IMR-90 (cell line): Measurements from ENCODE around the gene SPAG5. TPM values are rescaled to one million over a fixed set of nuclear protein-coding genes. Genes with fewer than 3 reads are reported as not detected.

Source experiments
- ATAC-seq: fragments of 200-7000 bp; cut with Tn5 transposase; 2 replicates; pipeline ENCODE4 v1.9.1; 2020; ENCODE audit warnings: low read depth, mild to moderate bottlenecking, moderate library complexity
- BruUV-seq: library from RNA; stranded (reverse); fragments of 400-500 nt; replicated peaks from 2 replicates; lab custom pipeline; 2021; lab: Mats Ljungman, UMichigan
- CTCF ChIA-PET: fragments of 300-600 bp; formaldehyde crosslinking; extraction: SDS; loops from one replicate; lab custom pipeline; 2021; ENCODE audit warnings: antibody characterized with exemption; lab: Yijun Ruan, JAX
- POLR2A ChIA-PET: fragments of 300-600 bp; sonication (Branson Sonifier 250); formaldehyde crosslinking; loops from one replicate; lab custom pipeline; 2022; ENCODE audit warnings: antibody characterized with exemption; ENCODE audit not compliant: unreplicated experiment; lab: Charles Lee
- DNase-seq: peaks from one replicate; pipeline ENCODE4 v3.0.0; 2013
- H2AFZ ChIP-seq: replicated peaks from 2 replicates; pipeline ENCODE3; 2013; ENCODE audit warnings: low read length, mild to moderate bottlenecking; ENCODE audit not compliant: poor library complexity
- H2AK5ac ChIP-seq: 2 replicates; pipeline ENCODE4 v1.6.1; 2013; ENCODE audit warnings: low read depth, low read length, inconsistent platforms
- H2AK9ac ChIP-seq: replicated peaks from 2 replicates; pipeline ENCODE3; 2013; ENCODE audit warnings: mild to moderate bottlenecking, low read depth, low read length, moderate library complexity; ENCODE audit not compliant: poor library complexity
- H2BK120ac ChIP-seq: 2 replicates; pipeline ENCODE4 v1.6.1; 2013; ENCODE audit warnings: low read depth, low read length, inconsistent platforms
- H2BK15ac ChIP-seq: 3 replicates; pipeline ENCODE4 v1.6.1; 2013; ENCODE audit warnings: low read depth, low read length, inconsistent platforms
- H2BK20ac ChIP-seq: 2 replicates; pipeline ENCODE4 v1.6.1; 2013; ENCODE audit warnings: low read depth, mild to moderate bottlenecking, inconsistent platforms, low read length, moderate library complexity
- H2BK5ac ChIP-seq: 2 replicates; pipeline ENCODE4 v1.6.1; 2013; ENCODE audit warnings: mild to moderate bottlenecking, low read depth, low read length, inconsistent platforms; ENCODE audit not compliant: poor library complexity, severe bottlenecking
- H3K14ac ChIP-seq: replicated peaks from 2 replicates; pipeline ENCODE4 v1.6.1; 2013; ENCODE audit warnings: low read depth, low read length, inconsistent platforms
- H3K18ac ChIP-seq: 2 replicates; pipeline ENCODE4 v1.6.1; 2013; ENCODE audit warnings: low read depth, low read length, control low read depth
- H3K23ac ChIP-seq: 2 replicates; pipeline ENCODE4 v1.6.1; 2013; ENCODE audit warnings: low read depth, low read length, inconsistent platforms
- H3K27ac ChIP-seq: 2 replicates; pipeline ENCODE4 v1.5.1; 2013; ENCODE audit warnings: mild to moderate bottlenecking, control low read depth, low read length; ENCODE audit not compliant: insufficient read depth
- H3K27me3 ChIP-seq: 2 replicates; pipeline ENCODE4 v1.6.1; 2013; ENCODE audit warnings: low read length; ENCODE audit not compliant: control insufficient read depth, insufficient read depth
- H3K36me3 ChIP-seq: 2 replicates; pipeline ENCODE4 v1.6.1; 2013; ENCODE audit warnings: low read length, mixed read lengths; ENCODE audit not compliant: control insufficient read depth, insufficient read depth
- H3K4ac ChIP-seq: 2 replicates; pipeline ENCODE4 v1.6.1; 2013; ENCODE audit warnings: low read depth, low read length, inconsistent platforms
- H3K4me1 ChIP-seq: 2 replicates; pipeline ENCODE4 v1.6.1; 2013; ENCODE audit warnings: low read length, mixed read lengths; ENCODE audit not compliant: control insufficient read depth, insufficient read depth
- H3K4me2 ChIP-seq: 2 replicates; pipeline ENCODE4 v1.6.1; 2013; ENCODE audit warnings: low read depth, mild to moderate bottlenecking, control low read depth, low read length, moderate library complexity
- H3K4me3 ChIP-seq: 2 replicates; pipeline ENCODE4 v1.5.1; 2013; ENCODE audit warnings: low read depth, mild to moderate bottlenecking, control low read depth, low read length, moderate library complexity; ENCODE audit not compliant: insufficient read depth
- H3K56ac ChIP-seq: 2 replicates; pipeline ENCODE4 v1.6.1; 2013; ENCODE audit warnings: low read length, inconsistent platforms; ENCODE audit not compliant: insufficient read depth; ENCODE audit errors: extremely low read depth
- H3K79me1 ChIP-seq, 2 experiments: 2 replicates each; pipeline ENCODE4 v1.6.1; 2013; ENCODE audit warnings: low read length in 2 of 2, inconsistent platforms in 1 of 2, low read depth in 1 of 2
- H3K9ac ChIP-seq: 2 replicates; pipeline ENCODE4 v1.6.1; 2013; ENCODE audit warnings: low read depth, low read length, control low read depth
- H3K9me1 ChIP-seq: 2 replicates; pipeline ENCODE4 v1.6.1; 2013; ENCODE audit warnings: low read length, inconsistent platforms; ENCODE audit not compliant: insufficient read depth
- H3K9me3 ChIP-seq: 2 replicates; pipeline ENCODE4 v1.6.1; 2013; ENCODE audit warnings: low read length; ENCODE audit not compliant: control insufficient read depth, insufficient read depth
- H4K20me1 ChIP-seq: 2 replicates; pipeline ENCODE4 v1.6.1; 2013; ENCODE audit warnings: low read length, inconsistent platforms; ENCODE audit not compliant: insufficient read depth
- H4K5ac ChIP-seq: 2 replicates; pipeline ENCODE4 v1.6.1; 2013; ENCODE audit warnings: mild to moderate bottlenecking, low read depth, low read length, control low read depth
- H4K8ac ChIP-seq, 2 experiments: 2 replicates each; pipeline ENCODE4 v1.6.1; 2013; ENCODE audit warnings: low read depth in 2 of 2, low read length in 2 of 2, control low read depth in 1 of 2, inconsistent platforms in 1 of 2
- H4K91ac ChIP-seq: 2 replicates; pipeline ENCODE4 v1.6.1; 2013; ENCODE audit warnings: low read depth, low read length, inconsistent platforms; ENCODE audit not compliant: insufficient read depth
- CHD1 ChIP-seq: IDR thresholded peaks from 2 replicates; pipeline ENCODE4 v1.6.1; 2012; ENCODE audit warnings: low read depth, low read length, improper control_type of control experiment
- RAD21 ChIP-seq: IDR thresholded peaks from 2 replicates; pipeline ENCODE4 v1.6.1; 2012; ENCODE audit warnings: low read length, improper control_type of control experiment
- RCOR1 ChIP-seq: IDR thresholded peaks from 2 replicates; pipeline ENCODE4 v1.6.1; 2012; ENCODE audit warnings: mild to moderate bottlenecking, low read length, improper control_type of control experiment; ENCODE audit not compliant: insufficient replicate concordance
- WGBS, 2 experiments: methylation state at CpG; one replicate each; pipeline versions ENCODE4 v1.1.5 to v1.1.7; 2013; ENCODE audit warnings: missing lambda C conversion rate in 2 of 2; ENCODE audit not compliant: insufficient read length in 1 of 2; ENCODE audit errors: extremely low coverage in 2 of 2; 5-methylcytosine and 5-hydroxymethylcytosine counted together
- dilution Hi-C: fragments of 300-500 bp; cut with HindIII; formaldehyde crosslinking; loops from one replicate; pipeline ENCODE4 v1.14.3; 2018; ENCODE audit warnings: low sequenced_read_pairs; ENCODE audit not compliant: unreplicated experiment
- in situ Hi-C: fragments of 300-500 bp; cut with MboI; formaldehyde crosslinking; loops from 3 replicates; pipeline ENCODE4 v1.14.3; 2019; ENCODE audit warnings: low sequenced_read_pairs, inconsistent platforms, mixed read lengths
- intact Hi-C: fragments of 100-400 bp; cut with micrococcal nuclease; formaldehyde crosslinking; loops from 2 replicates; pipeline ENCODE4 v1.10.0; 2022
- polyA plus RNA-seq, 3 experiments: library from polyadenylated mRNA; depleted of rRNA; stranded (reverse); fragments of >200 nt; gene quantifications; 2 replicates each; pipeline ENCODE4 v1.2.3, GENCODE V29; 2012; ENCODE audit warnings: low replicate concordance in 1 of 3
- total RNA-seq: library from RNA; depleted of rRNA; stranded (reverse); fragments of >200 nt; gene quantifications from 2 replicates; pipeline ENCODE4 v1.2.3, GENCODE V29; 2012
- TF ChIP-seq, protein P1 (sequence below): fragments of 150-350 bp; IDR thresholded peaks from 2 replicates; pipeline ENCODE4 v1.6.1; 2016; ENCODE audit warnings: low read depth, mild to moderate bottlenecking, low read length, moderate library complexity, borderline replicate concordance

The SPAG5 gene
- total and polyA plus RNA-seq, 2 of the 4 experiments (the other 2 are of a cell fraction) = 40.3 to 60.8 TPM

DNA sequence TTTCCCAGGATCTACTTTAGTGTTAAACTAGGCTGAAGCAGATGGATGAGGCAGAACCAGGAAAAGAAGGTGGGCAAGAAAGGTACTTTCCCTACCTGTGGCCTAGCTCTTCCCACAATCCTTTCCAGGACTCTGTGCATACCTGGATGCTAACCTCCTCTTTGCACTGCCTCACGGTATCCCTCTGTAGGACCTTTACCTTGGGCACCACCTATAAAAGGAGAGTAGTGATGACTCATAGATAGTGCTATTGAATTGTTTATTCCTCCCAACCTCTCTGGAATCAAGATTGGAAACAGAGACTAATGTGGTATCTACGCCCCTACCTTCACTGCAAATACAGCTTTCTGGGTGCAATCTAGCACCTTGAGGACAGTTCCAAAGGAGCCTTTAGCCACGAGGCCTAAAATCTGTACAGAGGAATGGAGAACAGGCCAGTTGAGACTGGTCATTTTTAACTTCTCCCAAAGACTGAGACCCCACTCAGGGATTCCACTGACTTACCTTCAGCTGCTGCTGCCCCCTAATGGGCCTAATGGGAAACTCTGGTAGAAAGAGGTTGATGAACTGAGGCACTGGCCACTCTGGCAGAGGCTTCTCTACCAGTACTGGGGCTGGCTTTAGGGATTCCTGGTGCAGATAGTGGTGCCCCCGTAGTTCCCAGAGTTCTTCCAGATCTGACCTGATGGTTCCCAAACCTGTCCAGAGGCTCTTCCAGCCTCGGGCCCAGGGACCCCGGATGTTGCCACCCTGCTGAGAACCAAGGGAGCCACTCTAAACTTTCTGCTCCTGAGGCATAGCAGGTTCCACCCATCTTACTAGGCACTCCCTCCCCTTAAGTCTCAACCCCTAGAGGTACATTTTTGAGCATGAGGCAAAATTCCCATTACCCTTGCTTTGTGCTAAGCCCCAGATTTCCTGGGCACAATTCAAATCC is 14.4 kb upstream of the SPAG5 start (continued):
- TF ChIP-seq, protein P1, sequence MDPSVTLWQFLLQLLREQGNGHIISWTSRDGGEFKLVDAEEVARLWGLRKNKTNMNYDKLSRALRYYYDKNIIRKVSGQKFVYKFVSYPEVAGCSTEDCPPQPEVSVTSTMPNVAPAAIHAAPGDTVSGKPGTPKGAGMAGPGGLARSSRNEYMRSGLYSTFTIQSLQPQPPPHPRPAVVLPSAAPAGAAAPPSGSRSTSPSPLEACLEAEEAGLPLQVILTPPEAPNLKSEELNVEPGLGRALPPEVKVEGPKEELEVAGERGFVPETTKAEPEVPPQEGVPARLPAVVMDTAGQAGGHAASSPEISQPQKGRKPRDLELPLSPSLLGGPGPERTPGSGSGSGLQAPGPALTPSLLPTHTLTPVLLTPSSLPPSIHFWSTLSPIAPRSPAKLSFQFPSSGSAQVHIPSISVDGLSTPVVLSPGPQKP = no peak
- no peak for TF ChIP-seq RCOR1

DNA sequence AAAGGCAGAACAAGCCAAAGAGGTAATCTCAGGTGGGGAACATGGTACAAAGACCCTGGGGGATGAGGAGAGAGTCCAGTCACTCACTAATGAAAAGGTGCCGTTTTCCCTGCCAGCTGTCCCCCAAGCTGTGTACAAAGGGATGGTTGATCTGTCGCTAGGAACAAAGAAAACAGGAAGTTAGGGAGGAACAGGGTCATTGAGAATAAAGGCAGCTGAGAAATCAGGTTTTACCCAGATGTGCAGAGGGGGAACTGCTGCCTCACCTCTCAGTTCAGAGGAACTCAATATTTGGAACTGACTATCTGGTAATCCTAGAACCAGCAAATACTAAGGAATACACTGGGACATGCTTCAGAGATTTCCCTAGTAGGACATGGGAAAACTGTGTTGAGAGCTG is 13.7 kb upstream of the SPAG5 start:
- no peak overlapping the region for H2BK20ac ChIP-seq
- H3K18ac ChIP-seq = no peak overlapping the region
- H3K4me2 ChIP-seq = no peak overlapping the region
- DNase-seq (no peak), ATAC-seq (no peak)
- POLR2A ChIA-PET = no interaction called here
- dilution Hi-C loops (no loop called here), intact Hi-C loops (no loop called here), in situ Hi-C loops (loop anchor here (10.0 kb wide), 1 partner anchor 118 kb away; no protein-coding TSS in a partner anchor)
- no peak overlapping the region for H2BK120ac ChIP-seq
- peaks cover 39% of the 10 kb centered on the region for H3K36me3 ChIP-seq
- H3K4me1 ChIP-seq = no peaks in the 10 kb centered on the region
- no peak overlapping the region for H3K9ac ChIP-seq
- no peaks in the 10 kb centered on the region for H3K9me3 ChIP-seq
- no peak overlapping the region for H3K14ac ChIP-seq
- H3K79me1 ChIP-seq = no peaks in the 10 kb centered on the region
- no peak overlapping the region for H2BK5ac ChIP-seq
- CTCF ChIA-PET = interaction anchor here (0.5 to 1.3 kb wide), 4 partner anchors 11 to 117 kb away, joined by 3 to 4 read pairs (median 3); partner anchors contain the start of gene BLTP2
- H2AK5ac ChIP-seq = no peak overlapping the region
- no peak overlapping the region for H2AK9ac ChIP-seq
- 83% methylated on average over 2 of the region's 2 CpGs; no CpG with 5 or more reads in 1 of the 2 experiments for WGBS, 2 experiments
- H3K9me1 ChIP-seq = no peaks in the 10 kb centered on the region
- no peak overlapping the region for H4K91ac ChIP-seq
- no peak overlapping the region for H4K8ac ChIP-seq
- no peak overlapping the region for H3K56ac ChIP-seq
- no peak overlapping the region for H2AFZ ChIP-seq
- no peak overlapping the region for H4K5ac ChIP-seq
- no peak for TF ChIP-seq RAD21
- no peak for TF ChIP-seq CHD1
- TF ChIP-seq, protein P1 = no peak
- no peak overlapping the region for H3K27ac ChIP-seq
- H2BK15ac ChIP-seq = no peak overlapping the region
- no TSS peak for BruUV-seq
- no peak overlapping the region for H3K4me3 ChIP-seq
- H3K4ac ChIP-seq = no peak overlapping the region
- peaks cover 8% of the 10 kb centered on the region; the same call in 1 of the 2 replicates for H4K20me1 ChIP-seq
- no peak overlapping the region for H3K23ac ChIP-seq
- H3K27me3 ChIP-seq = no peaks in the 10 kb centered on the region
